IMR-90 (cell line): ENCODE data around the gene FAT1. TPM values are rescaled to one million over a fixed set of nuclear protein-coding genes. Genes with fewer than 3 reads are reported as not detected.

Experiments used
- ATAC-seq: fragments of 200-7000 bp; cut with Tn5 transposase; 2 replicates; pipeline ENCODE4 v1.9.1; 2020; ENCODE audit warnings: low read depth, mild to moderate bottlenecking, moderate library complexity
- BruUV-seq: library from RNA; stranded (reverse); fragments of 400-500 nt; replicated peaks from 2 replicates; lab custom pipeline; 2021; lab: Mats Ljungman, UMichigan
- CTCF ChIA-PET: fragments of 300-600 bp; formaldehyde crosslinking; extraction: SDS; loops from one replicate; lab custom pipeline; 2021; ENCODE audit warnings: antibody characterized with exemption; lab: Yijun Ruan, JAX
- POLR2A ChIA-PET: fragments of 300-600 bp; sonication (Branson Sonifier 250); formaldehyde crosslinking; loops from one replicate; lab custom pipeline; 2022; ENCODE audit warnings: antibody characterized with exemption; ENCODE audit not compliant: unreplicated experiment; lab: Charles Lee
- DNase-seq: peaks from one replicate; pipeline ENCODE4 v3.0.0; 2013
- H2AFZ ChIP-seq: replicated peaks from 2 replicates; pipeline ENCODE3; 2013; ENCODE audit warnings: low read length, mild to moderate bottlenecking; ENCODE audit not compliant: poor library complexity
- H2AK5ac ChIP-seq: 2 replicates; pipeline ENCODE4 v1.6.1; 2013; ENCODE audit warnings: low read depth, low read length, inconsistent platforms
- H2AK9ac ChIP-seq: replicated peaks from 2 replicates; pipeline ENCODE3; 2013; ENCODE audit warnings: mild to moderate bottlenecking, low read depth, low read length, moderate library complexity; ENCODE audit not compliant: poor library complexity
- H2BK120ac ChIP-seq: 2 replicates; pipeline ENCODE4 v1.6.1; 2013; ENCODE audit warnings: low read depth, low read length, inconsistent platforms
- H2BK15ac ChIP-seq: 3 replicates; pipeline ENCODE4 v1.6.1; 2013; ENCODE audit warnings: low read depth, low read length, inconsistent platforms
- H2BK20ac ChIP-seq: 2 replicates; pipeline ENCODE4 v1.6.1; 2013; ENCODE audit warnings: low read depth, mild to moderate bottlenecking, inconsistent platforms, low read length, moderate library complexity
- H2BK5ac ChIP-seq: 2 replicates; pipeline ENCODE4 v1.6.1; 2013; ENCODE audit warnings: mild to moderate bottlenecking, low read depth, low read length, inconsistent platforms; ENCODE audit not compliant: poor library complexity, severe bottlenecking
- H3K14ac ChIP-seq: replicated peaks from 2 replicates; pipeline ENCODE4 v1.6.1; 2013; ENCODE audit warnings: low read depth, low read length, inconsistent platforms
- H3K18ac ChIP-seq: 2 replicates; pipeline ENCODE4 v1.6.1; 2013; ENCODE audit warnings: low read depth, low read length, control low read depth
- H3K23ac ChIP-seq: 2 replicates; pipeline ENCODE4 v1.6.1; 2013; ENCODE audit warnings: low read depth, low read length, inconsistent platforms
- H3K27ac ChIP-seq: 2 replicates; pipeline ENCODE4 v1.5.1; 2013; ENCODE audit warnings: mild to moderate bottlenecking, control low read depth, low read length; ENCODE audit not compliant: insufficient read depth
- H3K27me3 ChIP-seq: 2 replicates; pipeline ENCODE4 v1.6.1; 2013; ENCODE audit warnings: low read length; ENCODE audit not compliant: control insufficient read depth, insufficient read depth
- H3K36me3 ChIP-seq: 2 replicates; pipeline ENCODE4 v1.6.1; 2013; ENCODE audit warnings: low read length, mixed read lengths; ENCODE audit not compliant: control insufficient read depth, insufficient read depth
- H3K4ac ChIP-seq: 2 replicates; pipeline ENCODE4 v1.6.1; 2013; ENCODE audit warnings: low read depth, low read length, inconsistent platforms
- H3K4me1 ChIP-seq: 2 replicates; pipeline ENCODE4 v1.6.1; 2013; ENCODE audit warnings: low read length, mixed read lengths; ENCODE audit not compliant: control insufficient read depth, insufficient read depth
- H3K4me2 ChIP-seq: 2 replicates; pipeline ENCODE4 v1.6.1; 2013; ENCODE audit warnings: low read depth, mild to moderate bottlenecking, control low read depth, low read length, moderate library complexity
- H3K4me3 ChIP-seq: 2 replicates; pipeline ENCODE4 v1.5.1; 2013; ENCODE audit warnings: low read depth, mild to moderate bottlenecking, control low read depth, low read length, moderate library complexity; ENCODE audit not compliant: insufficient read depth
- H3K56ac ChIP-seq: 2 replicates; pipeline ENCODE4 v1.6.1; 2013; ENCODE audit warnings: low read length, inconsistent platforms; ENCODE audit not compliant: insufficient read depth; ENCODE audit errors: extremely low read depth
- H3K79me1 ChIP-seq, 2 experiments: 2 replicates each; pipeline ENCODE4 v1.6.1; 2013; ENCODE audit warnings: low read length in 2 of 2, inconsistent platforms in 1 of 2, low read depth in 1 of 2
- H3K9ac ChIP-seq: 2 replicates; pipeline ENCODE4 v1.6.1; 2013; ENCODE audit warnings: low read depth, low read length, control low read depth
- H3K9me1 ChIP-seq: 2 replicates; pipeline ENCODE4 v1.6.1; 2013; ENCODE audit warnings: low read length, inconsistent platforms; ENCODE audit not compliant: insufficient read depth
- H3K9me3 ChIP-seq: 2 replicates; pipeline ENCODE4 v1.6.1; 2013; ENCODE audit warnings: low read length; ENCODE audit not compliant: control insufficient read depth, insufficient read depth
- H4K20me1 ChIP-seq: 2 replicates; pipeline ENCODE4 v1.6.1; 2013; ENCODE audit warnings: low read length, inconsistent platforms; ENCODE audit not compliant: insufficient read depth
- H4K5ac ChIP-seq: 2 replicates; pipeline ENCODE4 v1.6.1; 2013; ENCODE audit warnings: mild to moderate bottlenecking, low read depth, low read length, control low read depth
- H4K8ac ChIP-seq, 2 experiments: 2 replicates each; pipeline ENCODE4 v1.6.1; 2013; ENCODE audit warnings: low read depth in 2 of 2, low read length in 2 of 2, control low read depth in 1 of 2, inconsistent platforms in 1 of 2
- H4K91ac ChIP-seq: 2 replicates; pipeline ENCODE4 v1.6.1; 2013; ENCODE audit warnings: low read depth, low read length, inconsistent platforms; ENCODE audit not compliant: insufficient read depth
- BHLHE40 ChIP-seq: fragments of 150-350 bp; IDR thresholded peaks from 2 replicates; pipeline ENCODE4 v1.6.1; 2016; ENCODE audit warnings: mild to moderate bottlenecking, low read depth, low read length
- CEBPB ChIP-seq: IDR thresholded peaks from 2 replicates; pipeline ENCODE4 v1.6.1; 2012; ENCODE audit warnings: low read depth, low read length, improper control_type of control experiment
- CHD1 ChIP-seq: IDR thresholded peaks from 2 replicates; pipeline ENCODE4 v1.6.1; 2012; ENCODE audit warnings: low read depth, low read length, improper control_type of control experiment
- FOS ChIP-seq: fragments of 150-350 bp; IDR thresholded peaks from 2 replicates; pipeline ENCODE4 v1.6.1; 2016; ENCODE audit warnings: low read depth, low read length
- MXI1 ChIP-seq: IDR thresholded peaks from 2 replicates; pipeline ENCODE4 v1.6.1; 2012; ENCODE audit warnings: low read depth, mild to moderate bottlenecking, low read length, moderate library complexity, borderline replicate concordance
- NFE2L2 ChIP-seq: fragments of 150-350 bp; IDR thresholded peaks from 2 replicates; pipeline ENCODE4 v1.6.1; 2016; ENCODE audit warnings: low read depth, mild to moderate bottlenecking, low read length
- POLR2A ChIP-seq: IDR thresholded peaks from 2 replicates; pipeline ENCODE4 v1.6.1; 2012; ENCODE audit warnings: mild to moderate bottlenecking, low read depth, low read length
- RCOR1 ChIP-seq: IDR thresholded peaks from 2 replicates; pipeline ENCODE4 v1.6.1; 2012; ENCODE audit warnings: mild to moderate bottlenecking, low read length, improper control_type of control experiment; ENCODE audit not compliant: insufficient replicate concordance
- RFX5 ChIP-seq: IDR thresholded peaks from 2 replicates; pipeline ENCODE4 v1.8.0; 2012; ENCODE audit warnings: low read depth, mild to moderate bottlenecking, low read length, moderate library complexity
- WGBS, 2 experiments: methylation state at CpG; one replicate each; pipeline versions ENCODE4 v1.1.5 to v1.1.7; 2013; ENCODE audit warnings: missing lambda C conversion rate in 2 of 2; ENCODE audit not compliant: insufficient read length in 1 of 2; ENCODE audit errors: extremely low coverage in 2 of 2; 5-methylcytosine and 5-hydroxymethylcytosine counted together
- dilution Hi-C: fragments of 300-500 bp; cut with HindIII; formaldehyde crosslinking; loops from one replicate; pipeline ENCODE4 v1.14.3; 2018; ENCODE audit warnings: low sequenced_read_pairs; ENCODE audit not compliant: unreplicated experiment
- in situ Hi-C: fragments of 300-500 bp; cut with MboI; formaldehyde crosslinking; loops from 3 replicates; pipeline ENCODE4 v1.14.3; 2019; ENCODE audit warnings: low sequenced_read_pairs, inconsistent platforms, mixed read lengths
- intact Hi-C: fragments of 100-400 bp; cut with micrococcal nuclease; formaldehyde crosslinking; loops from 2 replicates; pipeline ENCODE4 v1.10.0; 2022
- polyA plus RNA-seq, 3 experiments: library from polyadenylated mRNA; depleted of rRNA; stranded (reverse); fragments of >200 nt; gene quantifications; 2 replicates each; pipeline ENCODE4 v1.2.3, GENCODE V29; 2012; ENCODE audit warnings: low replicate concordance in 1 of 3
- total RNA-seq: library from RNA; depleted of rRNA; stranded (reverse); fragments of >200 nt; gene quantifications from 2 replicates; pipeline ENCODE4 v1.2.3, GENCODE V29; 2012
- TF ChIP-seq, protein P1 (sequence below): fragments of 150-350 bp; IDR thresholded peaks from 2 replicates; pipeline ENCODE4 v1.6.1; 2017; ENCODE audit warnings: mild to moderate bottlenecking, antibody characterized with exemption, low read length, low read depth

FAT1 gene
- total and polyA plus RNA-seq, 2 of the 4 experiments (the other 2 are of a cell fraction) = 156 to 519 TPM

DNA sequence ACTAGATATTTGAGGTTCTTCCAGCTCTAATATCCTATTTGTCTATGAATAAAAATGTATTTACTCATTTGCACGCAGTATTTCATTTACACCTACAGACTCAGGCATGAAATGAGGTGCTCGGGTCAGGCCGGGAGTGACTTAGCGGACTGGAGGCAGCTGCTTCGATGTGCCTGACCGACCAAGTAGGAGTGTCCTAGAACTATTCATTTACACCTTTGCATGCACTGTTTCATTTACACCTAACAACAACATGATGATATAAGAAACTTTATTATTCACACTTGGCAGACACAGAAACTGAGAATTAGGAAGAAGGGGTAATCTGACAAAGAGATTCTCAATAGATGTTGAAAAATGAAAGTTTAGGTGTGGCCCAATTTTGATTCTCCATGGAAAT, 28.7 kb upstream of the FAT1 start (continued):
- no peak for TF ChIP-seq POLR2A
- no peak for TF ChIP-seq MXI1
- no peak for TF ChIP-seq NFE2L2
- no peak for TF ChIP-seq CEBPB
- no peak for TF ChIP-seq BHLHE40

DNA sequence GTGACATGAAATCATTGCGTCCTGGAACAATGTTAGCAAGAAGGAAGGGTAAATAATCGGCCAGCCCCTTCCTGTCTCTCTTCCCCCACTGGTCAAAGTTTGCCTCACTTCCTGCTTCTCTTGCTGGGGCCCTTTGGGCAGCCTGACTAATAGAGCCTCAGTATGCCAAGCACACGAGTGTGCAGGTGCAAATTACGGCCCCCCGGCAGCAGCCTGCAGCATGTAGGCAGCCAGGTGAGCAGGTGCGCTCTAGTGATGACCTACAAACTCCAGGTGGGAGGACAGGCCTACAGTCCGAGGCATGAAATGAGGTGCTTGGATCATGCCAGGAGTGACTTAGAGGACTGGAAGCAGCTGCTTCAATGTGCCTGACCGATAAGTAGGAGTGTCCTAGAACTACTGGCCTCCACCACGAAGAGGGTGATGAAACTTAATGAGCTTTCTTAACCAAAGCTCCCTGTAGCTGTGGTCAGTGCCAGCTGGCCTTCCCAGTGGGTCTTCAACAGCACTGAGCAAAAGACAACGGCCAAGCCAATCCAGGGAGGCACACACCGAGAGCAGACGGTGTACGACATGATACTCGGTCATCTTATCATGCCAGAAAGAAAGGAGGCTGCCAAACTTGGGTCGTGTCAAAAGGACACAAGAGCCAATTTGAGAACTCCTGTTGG, 26.1 kb upstream of the FAT1 start:
- H3K23ac ChIP-seq = no peak overlapping the region
- no peaks in the 10 kb centered on the region for H3K9me3 ChIP-seq
- no peaks in the 10 kb centered on the region for H3K36me3 ChIP-seq
- H3K79me1 ChIP-seq = no peaks in the 10 kb centered on the region
- H3K9me1 ChIP-seq = 0 out of 2 replicates have a peak, but pooled peaks cover 2% of the 10 kb centered on the region
- no peak overlapping the region for H2BK20ac ChIP-seq
- no peak overlapping the region for H2AK9ac ChIP-seq
- H4K91ac ChIP-seq = no peak overlapping the region
- H3K9ac ChIP-seq = no peak overlapping the region
- no peak overlapping the region for H3K4me3 ChIP-seq
- no peak for ATAC-seq
- H3K27ac ChIP-seq = no peak overlapping the region
- no peak overlapping the region for H4K5ac ChIP-seq
- H3K4ac ChIP-seq = peak overlapping the region; percentile 13; the same call in 1 of the 2 replicates
- no peak overlapping the region for H4K8ac ChIP-seq
- in situ Hi-C loops = loop anchor here (25.0 kb wide), 1 partner anchor 188 kb away; no protein-coding TSS in a partner anchor
- intact Hi-C loops = no loop called here
- H3K14ac ChIP-seq = no peak overlapping the region
- dilution Hi-C loops = no loop called here
- no peaks in the 10 kb centered on the region for H3K27me3 ChIP-seq
- H2BK120ac ChIP-seq = no peak overlapping the region
- ChIA-PET POLR2A (no interaction called here), CTCF (no interaction called here)
- no peaks in the 10 kb centered on the region for H4K20me1 ChIP-seq
- H3K4me1 ChIP-seq = peaks cover 2% of the 10 kb centered on the region; the same call in 1 of the 2 replicates
- H2BK15ac ChIP-seq = peak overlapping the region; percentile 72; the same call in 2 of the 3 replicates
- no peak overlapping the region for H2AFZ ChIP-seq
- no TSS peak for BruUV-seq
- peak overlapping the region; percentile 60 for H2AK5ac ChIP-seq
- H3K4me2 ChIP-seq = no peak overlapping the region
- H2BK5ac ChIP-seq = peak overlapping the region; percentile 8
- H3K56ac ChIP-seq = no peak overlapping the region
- WGBS, 2 experiments = 92% methylated on average over 4 of the region's 15 CpGs; no CpG with 5 or more reads in 1 of the 2 experiments
- DNase-seq = no peak
- H3K18ac ChIP-seq = no peak overlapping the region
- no peak for TF ChIP-seq MXI1
- TF ChIP-seq, protein P1, sequence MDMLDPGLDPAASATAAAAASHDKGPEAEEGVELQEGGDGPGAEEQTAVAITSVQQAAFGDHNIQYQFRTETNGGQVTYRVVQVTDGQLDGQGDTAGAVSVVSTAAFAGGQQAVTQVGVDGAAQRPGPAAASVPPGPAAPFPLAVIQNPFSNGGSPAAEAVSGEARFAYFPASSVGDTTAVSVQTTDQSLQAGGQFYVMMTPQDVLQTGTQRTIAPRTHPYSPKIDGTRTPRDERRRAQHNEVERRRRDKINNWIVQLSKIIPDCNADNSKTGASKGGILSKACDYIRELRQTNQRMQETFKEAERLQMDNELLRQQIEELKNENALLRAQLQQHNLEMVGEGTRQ = no peak
- TF ChIP-seq CHD1 = no peak
- TF ChIP-seq FOS = no peak
- TF ChIP-seq CEBPB = no peak
- no peak for TF ChIP-seq RFX5
- TF ChIP-seq RCOR1 = no peak
